Stomach (tissue), 4 donors: ENCODE measurements around the gene ATP8A2.

Experiments
- EP300 ChIP-seq: sonication (generic); formaldehyde crosslinking; IDR thresholded peaks from one replicate; pipeline ENCODE4 v1.6.1; 2017; ENCODE audit warnings: antibody characterized with exemption
- POLR2A ChIP-seq, 4 donors: fragments of 450-650 bp; IDR thresholded peaks; one replicate each; pipeline ENCODE4 v1.6.1; 2016; ENCODE audit warnings: antibody characterized with exemption in 4 of 4, control low read depth in 2 of 4, mild to moderate bottlenecking in 1 of 4, moderate library complexity in 1 of 4
- TF ChIP-seq, protein P1 (sequence below), 7 experiments: fragments of 450-650 bp in 4 of 7; fragments of 200-600 bp in 3 of 7; sonication (generic) in 3 of 7; IDR thresholded peaks; one replicate each; pipeline ENCODE4 v1.5.1; 2016 to 2019; ENCODE audit warnings: antibody characterized with exemption in 7 of 7, control low read depth in 2 of 7, mild to moderate bottlenecking in 1 of 7

DNA sequence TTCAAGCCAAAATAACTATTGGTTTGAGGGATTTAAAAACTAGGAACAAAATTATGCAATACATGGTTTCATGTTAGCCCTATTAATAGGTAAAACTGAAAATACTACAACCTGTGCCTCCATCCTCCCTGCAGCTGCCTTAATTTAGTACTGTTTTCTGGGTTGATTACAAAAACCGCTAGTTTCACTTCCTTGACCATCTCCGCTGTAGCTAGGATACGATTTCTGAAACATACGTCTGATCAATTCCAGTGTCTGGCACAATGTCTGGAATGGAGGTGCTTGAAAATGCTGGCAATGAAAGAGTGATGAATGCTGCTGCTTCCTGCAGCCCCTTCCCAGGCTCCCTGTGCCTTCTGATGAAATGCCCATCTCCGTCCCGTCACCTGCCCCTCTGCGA, 406.6 kb downstream of the ATP8A2 start:
- TF ChIP-seq EP300 (no peak), POLR2A (IDR thresholded peaks at IDR 0.05) (no peak)
- TF ChIP-seq, protein P1, sequence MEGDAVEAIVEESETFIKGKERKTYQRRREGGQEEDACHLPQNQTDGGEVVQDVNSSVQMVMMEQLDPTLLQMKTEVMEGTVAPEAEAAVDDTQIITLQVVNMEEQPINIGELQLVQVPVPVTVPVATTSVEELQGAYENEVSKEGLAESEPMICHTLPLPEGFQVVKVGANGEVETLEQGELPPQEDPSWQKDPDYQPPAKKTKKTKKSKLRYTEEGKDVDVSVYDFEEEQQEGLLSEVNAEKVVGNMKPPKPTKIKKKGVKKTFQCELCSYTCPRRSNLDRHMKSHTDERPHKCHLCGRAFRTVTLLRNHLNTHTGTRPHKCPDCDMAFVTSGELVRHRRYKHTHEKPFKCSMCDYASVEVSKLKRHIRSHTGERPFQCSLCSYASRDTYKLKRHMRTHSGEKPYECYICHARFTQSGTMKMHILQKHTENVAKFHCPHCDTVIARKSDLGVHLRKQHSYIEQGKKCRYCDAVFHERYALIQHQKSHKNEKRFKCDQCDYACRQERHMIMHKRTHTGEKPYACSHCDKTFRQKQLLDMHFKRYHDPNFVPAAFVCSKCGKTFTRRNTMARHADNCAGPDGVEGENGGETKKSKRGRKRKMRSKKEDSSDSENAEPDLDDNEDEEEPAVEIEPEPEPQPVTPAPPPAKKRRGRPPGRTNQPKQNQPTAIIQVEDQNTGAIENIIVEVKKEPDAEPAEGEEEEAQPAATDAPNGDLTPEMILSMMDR (IDR thresholded peaks at IDR 0.05): no peak
